Measurements from ENCODE around the gene NRCAM.

Gene NRCAM

GRCh38 chr7:108197371-108198091 lies 258.7 kb downstream of the NRCAM start:
- Histone ChIP-seq H3K4me3 (ENCODE audit: low read length) (no peak overlapping the region), H3K27ac (ENCODE audit: low read depth, low read length) (no peak overlapping the region), H3K27me3 (ENCODE audit: control insufficient read depth, insufficient read depth, low read length) (no peaks in the 10 kb centered on the region), H3K4me1 (ENCODE audit: control insufficient read depth, insufficient read depth, low read length) (no peaks in the 10 kb centered on the region), H3K9ac (ENCODE audit: low read length) (no peak overlapping the region), H3K36me3 (ENCODE audit: control insufficient read depth, insufficient read depth, low read length) (no peaks in the 10 kb centered on the region)

- Histone ChIP-seq H3K27ac (ENCODE audit: low read depth, low read length) (no peak overlapping the region), H3K4me3 (ENCODE audit: low read length) (no peak overlapping the region), H3K4me1 (ENCODE audit: control insufficient read depth, insufficient read depth, low read length) (no peaks in the 10 kb centered on the region), H3K36me3 (ENCODE audit: control insufficient read depth, insufficient read depth, low read length) (no peaks in the 10 kb centered on the region), H3K9ac (ENCODE audit: low read length) (no peak overlapping the region), H3K27me3 (ENCODE audit: control insufficient read depth, insufficient read depth, low read length) (no peaks in the 10 kb centered on the region)
These were observed 260.2 kb downstream of the NRCAM start for GRCh38 chr7:108196004-108196403.

GRCh38 chr7:108193594-108194498 lies 262.4 kb downstream of the NRCAM start:
- H3K36me3 ChIP-seq (ENCODE audit: control insufficient read depth, insufficient read depth, low read length): no peaks in the 10 kb centered on the region
- no peak overlapping the region for H3K27ac ChIP-seq (ENCODE audit: low read depth, low read length)
- no peak overlapping the region for H3K9ac ChIP-seq (ENCODE audit: low read length)
- no peak overlapping the region for H3K4me3 ChIP-seq (ENCODE audit: low read length)
- no peaks in the 10 kb centered on the region for H3K27me3 ChIP-seq (ENCODE audit: control insufficient read depth, insufficient read depth, low read length)
- no peaks in the 10 kb centered on the region for H3K4me1 ChIP-seq (ENCODE audit: control insufficient read depth, insufficient read depth, low read length)

DNA sequence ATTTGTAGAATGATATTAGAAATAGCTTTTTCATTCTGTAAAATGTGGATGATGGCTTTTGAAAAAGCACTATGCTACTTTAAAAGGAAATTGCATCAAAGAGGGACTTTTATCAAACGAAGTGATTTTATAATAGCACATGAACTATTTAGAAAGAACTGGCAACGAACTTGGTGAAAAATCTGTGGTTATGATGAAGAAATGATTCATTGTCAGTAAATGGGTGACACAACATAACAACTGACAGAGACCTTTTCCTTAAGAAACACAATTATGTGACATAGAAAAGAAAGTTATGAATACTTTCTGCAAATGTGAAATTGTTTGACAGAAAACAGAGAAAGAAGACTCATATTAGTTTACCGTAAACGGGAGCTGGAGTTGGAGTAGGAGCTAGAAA lies 265.3 kb downstream of the NRCAM start:
- Histone ChIP-seq H3K27ac (ENCODE audit: low read depth, low read length) (no peak overlapping the region), H3K36me3 (ENCODE audit: control insufficient read depth, insufficient read depth, low read length) (no peaks in the 10 kb centered on the region), H3K9ac (ENCODE audit: low read length) (no peak overlapping the region), H3K4me1 (ENCODE audit: control insufficient read depth, insufficient read depth, low read length) (no peaks in the 10 kb centered on the region), H3K4me3 (ENCODE audit: low read length) (no peak overlapping the region), H3K27me3 (ENCODE audit: control insufficient read depth, insufficient read depth, low read length) (no peaks in the 10 kb centered on the region)

DNA sequence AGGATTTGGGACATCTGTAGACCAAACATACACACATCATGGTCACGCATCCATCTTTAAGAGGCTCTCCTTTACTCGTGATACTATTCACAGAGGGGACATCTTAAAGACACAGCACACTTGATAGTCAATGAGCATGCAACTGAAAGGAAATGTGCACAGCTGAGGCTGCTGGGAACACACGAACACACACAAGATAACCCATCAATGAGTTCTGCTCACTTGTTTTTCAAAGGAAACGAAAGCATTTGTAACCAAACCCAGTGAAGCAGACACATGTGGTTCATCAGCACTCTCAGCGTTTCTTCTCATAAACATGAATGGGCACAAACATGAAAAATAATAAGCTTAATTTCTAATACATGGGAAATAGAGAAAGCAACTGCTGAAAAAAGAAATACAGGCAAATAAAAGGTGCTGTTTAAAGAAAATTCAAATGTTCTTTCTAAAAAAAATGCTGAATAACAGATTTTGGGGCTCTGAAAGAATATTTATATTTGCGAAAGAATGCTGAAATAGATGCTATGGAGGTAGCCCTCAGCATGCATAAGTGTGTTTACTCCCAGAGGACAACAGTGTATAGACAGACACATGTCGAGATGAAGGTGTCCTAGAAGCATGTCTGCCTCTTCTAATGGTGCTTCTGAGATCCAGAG lies 266.4 kb downstream of the NRCAM start:
- H3K27ac ChIP-seq (ENCODE audit: low read depth, low read length): no peak overlapping the region
- H3K4me3 ChIP-seq (ENCODE audit: low read length): no peak overlapping the region
- no peaks in the 10 kb centered on the region for H3K4me1 ChIP-seq (ENCODE audit: control insufficient read depth, insufficient read depth, low read length)
- no peaks in the 10 kb centered on the region for H3K27me3 ChIP-seq (ENCODE audit: control insufficient read depth, insufficient read depth, low read length)
- H3K36me3 ChIP-seq (ENCODE audit: control insufficient read depth, insufficient read depth, low read length): no peaks in the 10 kb centered on the region
- H3K9ac ChIP-seq (ENCODE audit: low read length): no peak overlapping the region

DNA sequence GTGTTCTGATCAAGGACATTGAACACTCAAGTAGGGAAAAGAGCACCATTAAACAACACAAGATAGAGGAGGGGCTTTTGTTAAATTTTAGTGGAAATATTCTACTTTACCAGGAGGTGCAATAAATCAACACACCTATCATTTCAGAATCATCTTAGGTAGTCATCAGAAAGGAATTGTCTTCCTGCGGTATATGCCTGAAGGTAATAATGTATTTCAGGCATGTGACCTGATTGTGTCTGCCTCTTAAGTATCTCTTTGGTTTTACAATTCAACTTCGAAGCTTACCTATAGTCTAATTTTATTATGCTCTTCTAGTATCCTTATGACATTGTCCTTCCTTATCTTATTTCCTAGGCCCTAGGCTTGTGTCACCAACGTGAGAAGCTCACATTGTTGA lies 267.5 kb downstream of the NRCAM start:
- Histone ChIP-seq H3K4me1 (ENCODE audit: control insufficient read depth, insufficient read depth, low read length) (no peaks in the 10 kb centered on the region), H3K27me3 (ENCODE audit: control insufficient read depth, insufficient read depth, low read length) (no peaks in the 10 kb centered on the region), H3K27ac (ENCODE audit: low read depth, low read length) (no peak overlapping the region), H3K4me3 (ENCODE audit: low read length) (no peak overlapping the region), H3K9ac (ENCODE audit: low read length) (no peak overlapping the region), H3K36me3 (ENCODE audit: control insufficient read depth, insufficient read depth, low read length) (no peaks in the 10 kb centered on the region)

DNA sequence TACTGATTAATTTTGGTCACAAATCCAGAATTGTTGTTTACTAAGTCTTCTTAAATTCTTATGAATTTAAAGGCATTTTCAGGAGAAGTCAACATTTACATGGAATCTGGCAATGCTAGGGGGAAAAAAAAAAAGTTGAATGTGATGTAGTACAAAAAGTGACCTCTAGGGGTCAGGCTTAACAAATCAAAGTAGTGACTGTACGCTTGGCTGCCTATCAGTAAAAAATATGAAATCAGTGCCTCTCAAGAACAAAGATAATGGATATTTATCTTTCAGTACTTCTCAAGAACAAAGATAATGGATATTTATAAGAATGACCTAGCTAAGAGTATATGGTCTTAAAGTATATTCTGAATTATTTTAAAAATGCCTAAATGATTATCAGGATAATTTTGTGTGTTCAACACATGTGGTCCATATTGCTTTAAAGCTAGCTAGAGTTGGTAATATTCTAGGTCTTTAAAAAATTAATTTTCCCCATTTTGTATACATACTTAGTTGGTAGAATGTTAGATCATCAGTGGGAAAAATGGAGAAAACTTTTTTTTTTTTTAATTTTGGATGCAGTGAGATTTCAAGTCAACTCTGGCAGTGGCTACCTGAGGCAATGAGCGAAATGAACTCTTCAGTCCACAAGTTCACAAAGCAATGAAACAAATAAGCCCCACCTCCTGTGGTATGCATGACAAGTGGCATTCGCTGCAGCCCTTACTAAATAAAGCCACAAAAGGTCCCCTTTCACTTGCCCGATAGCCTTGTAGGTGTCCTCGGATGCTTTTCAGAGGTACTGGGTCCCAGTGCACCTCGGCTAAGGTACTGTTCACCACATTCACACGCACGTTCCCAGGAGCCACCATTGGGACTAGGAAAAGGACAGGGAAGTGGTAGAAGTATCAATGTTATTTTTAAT lies 274.9 kb downstream of the NRCAM start:
- no peaks in the 10 kb centered on the region for H3K36me3 ChIP-seq (ENCODE audit: control insufficient read depth, insufficient read depth, low read length)
- H3K4me1 ChIP-seq (ENCODE audit: control insufficient read depth, insufficient read depth, low read length): no peaks in the 10 kb centered on the region
- H3K27ac ChIP-seq (ENCODE audit: low read depth, low read length): no peak overlapping the region
- H3K9ac ChIP-seq (ENCODE audit: low read length): no peak overlapping the region
- H3K27me3 ChIP-seq (ENCODE audit: control insufficient read depth, insufficient read depth, low read length): no peaks in the 10 kb centered on the region
- no peak overlapping the region for H3K4me3 ChIP-seq (ENCODE audit: low read length)

DNA sequence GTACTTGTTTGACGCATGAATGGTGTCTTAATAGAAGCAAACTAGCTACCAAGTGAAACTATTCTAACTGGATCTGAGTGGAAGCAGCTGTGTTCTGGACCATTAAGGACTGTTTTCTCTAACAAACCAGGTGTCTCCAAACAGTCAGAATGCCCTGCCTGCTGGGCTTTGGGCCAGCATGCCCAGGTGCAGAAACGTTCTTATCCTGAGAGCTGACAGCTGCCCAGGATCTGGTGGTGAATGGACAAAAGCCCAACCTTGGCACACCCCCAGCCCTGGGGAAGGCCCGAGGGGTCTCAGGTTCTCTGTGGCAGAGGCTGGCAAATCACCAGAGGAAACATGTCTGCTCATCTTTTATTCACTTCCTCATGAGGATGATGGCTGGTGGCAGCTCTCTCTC lies 277.8 kb downstream of the NRCAM start:
- H3K4me1 ChIP-seq (ENCODE audit: control insufficient read depth, insufficient read depth, low read length): no peaks in the 10 kb centered on the region
- H3K27me3 ChIP-seq (ENCODE audit: control insufficient read depth, insufficient read depth, low read length): no peaks in the 10 kb centered on the region
- H3K27ac ChIP-seq (ENCODE audit: low read depth, low read length): no peak overlapping the region
- H3K36me3 ChIP-seq (ENCODE audit: control insufficient read depth, insufficient read depth, low read length): no peaks in the 10 kb centered on the region
- no peak overlapping the region for H3K4me3 ChIP-seq (ENCODE audit: low read length)
- H3K9ac ChIP-seq (ENCODE audit: low read length): no peak overlapping the region

DNA sequence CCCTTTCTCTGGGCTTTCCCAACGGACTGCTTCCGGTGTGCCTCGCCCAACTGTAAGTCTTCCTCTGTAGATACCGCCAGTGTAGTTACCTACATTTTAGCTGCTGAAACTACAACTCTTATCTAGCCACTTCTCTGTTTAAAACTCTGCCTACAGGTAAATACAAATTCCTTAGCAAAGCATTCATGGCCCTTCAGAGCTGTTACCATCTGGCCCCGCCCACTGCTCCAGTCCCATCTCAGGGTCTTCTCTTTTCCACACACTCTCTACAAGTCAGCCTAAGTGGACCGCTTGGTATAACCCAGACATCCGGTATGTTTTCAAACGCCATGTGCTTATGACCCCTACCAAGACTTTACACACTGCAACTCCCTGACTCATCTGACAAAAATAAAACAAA lies 285.1 kb downstream of the NRCAM start:
- Histone ChIP-seq H3K27ac (ENCODE audit: low read depth, low read length) (no peak overlapping the region), H3K9ac (ENCODE audit: low read length) (no peak overlapping the region), H3K36me3 (ENCODE audit: control insufficient read depth, insufficient read depth, low read length) (no peaks in the 10 kb centered on the region), H3K4me1 (ENCODE audit: control insufficient read depth, insufficient read depth, low read length) (no peaks in the 10 kb centered on the region), H3K4me3 (ENCODE audit: low read length) (no peak overlapping the region), H3K27me3 (ENCODE audit: control insufficient read depth, insufficient read depth, low read length) (no peaks in the 10 kb centered on the region)

- H3K27ac ChIP-seq (ENCODE audit: low read depth, low read length): no peak overlapping the region
- H3K36me3 ChIP-seq (ENCODE audit: control insufficient read depth, insufficient read depth, low read length): no peaks in the 10 kb centered on the region
- H3K4me3 ChIP-seq (ENCODE audit: low read length): no peak overlapping the region
- H3K4me1 ChIP-seq (ENCODE audit: control insufficient read depth, insufficient read depth, low read length): no peaks in the 10 kb centered on the region
- no peak overlapping the region for H3K9ac ChIP-seq (ENCODE audit: low read length)
- H3K27me3 ChIP-seq (ENCODE audit: control insufficient read depth, insufficient read depth, low read length): no peaks in the 10 kb centered on the region
These were observed 286.0 kb downstream of the NRCAM start for GRCh38 chr7:108170251-108170650.

- no peaks in the 10 kb centered on the region for H3K36me3 ChIP-seq (ENCODE audit: control insufficient read depth, insufficient read depth, low read length)
- no peak overlapping the region for H3K9ac ChIP-seq (ENCODE audit: low read length)
- H3K27ac ChIP-seq (ENCODE audit: low read depth, low read length): no peak overlapping the region
- no peak overlapping the region for H3K4me3 ChIP-seq (ENCODE audit: low read length)
- H3K27me3 ChIP-seq (ENCODE audit: control insufficient read depth, insufficient read depth, low read length): no peaks in the 10 kb centered on the region
- H3K4me1 ChIP-seq (ENCODE audit: control insufficient read depth, insufficient read depth, low read length): no peaks in the 10 kb centered on the region
These were observed 288.8 kb downstream of the NRCAM start for GRCh38 chr7:108167460-108167859.

- no peaks in the 10 kb centered on the region for H3K36me3 ChIP-seq (ENCODE audit: control insufficient read depth, insufficient read depth, low read length)
- no peak overlapping the region for H3K4me3 ChIP-seq (ENCODE audit: low read length)
- H3K4me1 ChIP-seq (ENCODE audit: control insufficient read depth, insufficient read depth, low read length): no peaks in the 10 kb centered on the region
- H3K9ac ChIP-seq (ENCODE audit: low read length): no peak overlapping the region
- no peak overlapping the region for H3K27ac ChIP-seq (ENCODE audit: low read depth, low read length)
- H3K27me3 ChIP-seq (ENCODE audit: control insufficient read depth, insufficient read depth, low read length): no peaks in the 10 kb centered on the region
These were observed 289.5 kb downstream of the NRCAM start for GRCh38 chr7:108166687-108167086.

Data from rectal smooth muscle tissue (tissue), 1 donor.